GM18505 (cell line): ENCODE measurements around the gene STAG3.
"Not testable (repeated sequence)": the region's sequence is repeated elsewhere in the genome, so short reads cannot be mapped to it uniquely, and the experiment has no call there.

Experiments used
- ATAC-seq: cut with Tn5 transposase; IDR thresholded peaks from one replicate; pipeline ENCODE4 v1.9.1; 2021; ENCODE audit not compliant: unreplicated experiment
- POLR2A ChIP-seq: IDR thresholded peaks from 4 replicates; pipeline ENCODE4 v1.6.1; 2011; ENCODE audit warnings: borderline replicate concordance; ENCODE audit not compliant: insufficient read depth, insufficient read length; ENCODE audit errors: extremely low read depth

STAG3 gene

GRCh38 chr7:100198266-100198665 lies 20.5 kb downstream of the STAG3 start:
- no peak for TF ChIP-seq POLR2A
- no peak for ATAC-seq

GRCh38 chr7:100200693-100201092 lies 23.0 kb downstream of the STAG3 start:
- ATAC-seq, result no peak
- TF ChIP-seq POLR2A, result no peak

GRCh38 chr7:100204454-100204853 lies 26.7 kb downstream of the STAG3 start:
- no peak for TF ChIP-seq POLR2A

GRCh38 chr7:100208911-100209408 lies 31.2 kb downstream of the STAG3 start:
- ATAC-seq, result no peak
- peak; percentile 21 for TF ChIP-seq POLR2A

More at GRCh38 chr7:100204454-100204853, 26.7 kb downstream of the STAG3 start:
- ATAC-seq, result no peak

- TF ChIP-seq POLR2A, result no peak
- no peak for ATAC-seq
Measured at GRCh38 chr7:100209493-100209892, 31.8 kb downstream of the STAG3 start.

GRCh38 chr7:100210805-100211204 lies 33.1 kb downstream of the STAG3 start:
- ATAC-seq, result no peak
- no peak for TF ChIP-seq POLR2A

- ATAC-seq, result no peak
- peak; percentile 60 for TF ChIP-seq POLR2A
Measured at GRCh38 chr7:100211342-100211780, 33.6 kb downstream of the STAG3 start.

- no peak for ATAC-seq
- no peak for TF ChIP-seq POLR2A
Measured at GRCh38 chr7:100212631-100213286, 35.0 kb downstream of the STAG3 start.

- ATAC-seq, result no peak
- TF ChIP-seq POLR2A, result no peak
Measured at GRCh38 chr7:100213672-100214071, 36.0 kb downstream of the STAG3 start.

GRCh38 chr7:100214356-100214755 lies 36.6 kb downstream of the STAG3 start:
- ATAC-seq, result not testable (repeated sequence)

- no peak for TF ChIP-seq POLR2A
- ATAC-seq, result no peak
Measured at GRCh38 chr7:100215895-100216294, 38.2 kb downstream of the STAG3 start.

GRCh38 chr7:100217934-100218333 lies 40.2 kb downstream of the STAG3 start:
- ATAC-seq, result peak; percentile 19

- TF ChIP-seq POLR2A, result peak; percentile 16
- ATAC-seq, result no peak
Measured at GRCh38 chr7:100219271-100219737, 41.6 kb downstream of the STAG3 start.

GRCh38 chr7:100219801-100220585 lies 42.3 kb downstream of the STAG3 start, which contains the start of gene PVRIG:
PVRIG (plus strand) TSS chr7:100219949; CDS start chr7:100219971, 22 bp downstream.
- not testable (repeated sequence) for ATAC-seq
